Uterus (tissue), 2 donors: ENCODE data around the gene EIF5A2.

Experiments
- POLR2A ChIP-seq, 2 donors: fragments of 450-650 bp; IDR thresholded peaks; one replicate each; pipeline ENCODE4 v1.6.1; 2016; ENCODE audit warnings: antibody characterized with exemption in 2 of 2, mild to moderate bottlenecking in 1 of 2, moderate library complexity in 1 of 2
- TF ChIP-seq, protein P1 (sequence below), 4 experiments: fragments of 200-600 bp in 2 of 4; fragments of 450-650 bp in 2 of 4; sonication (generic) in 2 of 4; IDR thresholded peaks; one replicate each; pipeline ENCODE4 v1.5.1; 2016 to 2019; ENCODE audit warnings: antibody characterized with exemption in 4 of 4, mild to moderate bottlenecking in 2 of 4, moderate library complexity in 1 of 4

GRCh38 chr3:170889132-170889531 lies 19.3 kb downstream of the EIF5A2 start:
- TF ChIP-seq POLR2A (IDR thresholded peaks at IDR 0.05), result no peak
- TF ChIP-seq, protein P1, sequence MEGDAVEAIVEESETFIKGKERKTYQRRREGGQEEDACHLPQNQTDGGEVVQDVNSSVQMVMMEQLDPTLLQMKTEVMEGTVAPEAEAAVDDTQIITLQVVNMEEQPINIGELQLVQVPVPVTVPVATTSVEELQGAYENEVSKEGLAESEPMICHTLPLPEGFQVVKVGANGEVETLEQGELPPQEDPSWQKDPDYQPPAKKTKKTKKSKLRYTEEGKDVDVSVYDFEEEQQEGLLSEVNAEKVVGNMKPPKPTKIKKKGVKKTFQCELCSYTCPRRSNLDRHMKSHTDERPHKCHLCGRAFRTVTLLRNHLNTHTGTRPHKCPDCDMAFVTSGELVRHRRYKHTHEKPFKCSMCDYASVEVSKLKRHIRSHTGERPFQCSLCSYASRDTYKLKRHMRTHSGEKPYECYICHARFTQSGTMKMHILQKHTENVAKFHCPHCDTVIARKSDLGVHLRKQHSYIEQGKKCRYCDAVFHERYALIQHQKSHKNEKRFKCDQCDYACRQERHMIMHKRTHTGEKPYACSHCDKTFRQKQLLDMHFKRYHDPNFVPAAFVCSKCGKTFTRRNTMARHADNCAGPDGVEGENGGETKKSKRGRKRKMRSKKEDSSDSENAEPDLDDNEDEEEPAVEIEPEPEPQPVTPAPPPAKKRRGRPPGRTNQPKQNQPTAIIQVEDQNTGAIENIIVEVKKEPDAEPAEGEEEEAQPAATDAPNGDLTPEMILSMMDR (IDR thresholded peaks at IDR 0.05), result no peak
